ENCODE results near the gene CPAMD8.

GRCh38 chr19:17061205-17061604 is 34.6 kb upstream of the CPAMD8 start:
- TF ChIP-seq POLR2A (IDR thresholded peaks at IDR 0.05) (no peak), CTCF (IDR thresholded peaks at IDR 0.05) (no peak)
